Liver (tissue), 9 donors: ENCODE data around the gene ACBD3. TPM values are rescaled to one million over a fixed set of nuclear protein-coding genes. Genes with fewer than 3 reads are reported as not detected.
A peak's percentile ranks its signal among the peaks of the same experiment; 100 is the strongest.

Source experiments
- DNase-seq: peaks from one replicate; pipeline ENCODE4 v3.0.0-alpha.2; 2017; ENCODE audit warnings: low spot score
- H3K27ac ChIP-seq, 2 donors: one replicate each; pipeline ENCODE4 v1.7.0; 2013; ENCODE audit warnings: inconsistent platforms in 2 of 2, low read length in 2 of 2, control low read depth in 1 of 2, low read depth in 1 of 2, mild to moderate bottlenecking in 1 of 2
- H3K27me3 ChIP-seq, 4 donors: one replicate each; pipeline versions ENCODE4 v1.6.1 to v1.7.0; 2013; ENCODE audit warnings: low read length in 3 of 4, inconsistent platforms in 1 of 4, mild to moderate bottlenecking in 1 of 4, moderate library complexity in 1 of 4; ENCODE audit not compliant: control insufficient read depth in 4 of 4, insufficient read depth in 4 of 4
- H3K36me3 ChIP-seq, 4 donors: one replicate each; pipeline versions ENCODE4 v1.6.1 to v1.7.0; 2013; ENCODE audit warnings: low read length in 3 of 4, mild to moderate bottlenecking in 3 of 4, low read depth in 1 of 4, moderate library complexity in 1 of 4; ENCODE audit not compliant: control insufficient read depth in 4 of 4, insufficient read depth in 3 of 4
- H3K4me1 ChIP-seq, 4 donors: one replicate each; pipeline versions ENCODE4 v1.6.1 to v1.7.0; 2013; ENCODE audit warnings: low read length in 3 of 4, mild to moderate bottlenecking in 3 of 4, moderate library complexity in 1 of 4; ENCODE audit not compliant: control insufficient read depth in 4 of 4, insufficient read depth in 4 of 4
- H3K4me3 ChIP-seq, 3 donors: one replicate each; pipeline versions ENCODE4 v1.6.1 to v1.7.0; 2013; ENCODE audit warnings: low read length in 3 of 3, control low read depth in 1 of 3, low read depth in 1 of 3, mild to moderate bottlenecking in 1 of 3
- H3K9ac ChIP-seq, 2 donors: one replicate each; pipeline ENCODE4 v1.7.0; 2013; ENCODE audit warnings: low read length in 2 of 2, mild to moderate bottlenecking in 2 of 2, moderate library complexity in 2 of 2, control low read depth in 1 of 2, low read depth in 1 of 2
- H3K9me3 ChIP-seq, 4 donors: one replicate each; pipeline versions ENCODE4 v1.6.1 to v1.7.0; 2013; ENCODE audit warnings: low read length in 3 of 4; ENCODE audit not compliant: control insufficient read depth in 4 of 4
- ATF3 ChIP-seq: IDR thresholded peaks from 2 replicates; pipeline ENCODE4 v1.6.1; 2016; ENCODE audit warnings: antibody characterized with exemption
- CTCF ChIP-seq: fragments of 150-350 bp; IDR thresholded peaks from 2 replicates; pipeline ENCODE4 v1.5.1; 2017; ENCODE audit warnings: improper control_type of control experiment, low read depth, low read length; ENCODE audit not compliant: missing input control
- EGR1 ChIP-seq, 2 donors: IDR thresholded peaks; 2 replicates each; pipeline ENCODE4 v1.6.1; 2016 to 2018; ENCODE audit warnings: antibody characterized with exemption in 2 of 2, low read depth in 2 of 2
- FOXA1 ChIP-seq: IDR thresholded peaks from 2 replicates; pipeline ENCODE4 v1.6.1; 2016; ENCODE audit warnings: antibody characterized with exemption
- FOXA2 ChIP-seq: IDR thresholded peaks from 2 replicates; pipeline ENCODE4 v1.6.1; 2016; ENCODE audit warnings: antibody characterized with exemption
- GABPA ChIP-seq, 2 donors: IDR thresholded peaks in 1 of 2; conservative IDR thresholded peaks in 1 of 2; 2 replicates each; pipeline ENCODE4 v1.6.1; 2016; ENCODE audit warnings: antibody characterized with exemption in 2 of 2, mild to moderate bottlenecking in 1 of 2, moderate library complexity in 1 of 2
- HNF4A ChIP-seq, 2 donors: conservative IDR thresholded peaks; 2 replicates each; pipeline ENCODE4 v1.6.1; 2016; ENCODE audit warnings: antibody characterized with exemption in 2 of 2, mild to moderate bottlenecking in 2 of 2
- HNF4G ChIP-seq: IDR thresholded peaks from 2 replicates; pipeline ENCODE4 v1.6.1; 2016; ENCODE audit warnings: antibody characterized with exemption
- MAX ChIP-seq: IDR thresholded peaks from 2 replicates; pipeline ENCODE4 v1.6.1; 2016; ENCODE audit warnings: antibody characterized with exemption
- NR2F2 ChIP-seq: IDR thresholded peaks from 2 replicates; pipeline ENCODE4 v1.6.1; 2016; ENCODE audit warnings: antibody characterized with exemption
- RAD21 ChIP-seq, 2 donors: IDR thresholded peaks; 2 replicates each; pipeline ENCODE4 v1.6.1; 2016; ENCODE audit warnings: antibody characterized with exemption in 2 of 2, mild to moderate bottlenecking in 2 of 2
- REST ChIP-seq: IDR thresholded peaks from 2 replicates; pipeline ENCODE4 v1.6.1; 2016; ENCODE audit warnings: antibody characterized with exemption, mild to moderate bottlenecking
- RXRA ChIP-seq, 2 donors: IDR thresholded peaks; 2 replicates each; pipeline ENCODE4 v1.6.1; 2017 to 2018; ENCODE audit warnings: antibody characterized with exemption in 2 of 2, mild to moderate bottlenecking in 1 of 2
- SP1 ChIP-seq: IDR thresholded peaks from 2 replicates; pipeline ENCODE4 v1.6.1; 2018; ENCODE audit warnings: antibody characterized with exemption, mild to moderate bottlenecking
- YY1 ChIP-seq: IDR thresholded peaks from 2 replicates; pipeline ENCODE4 v1.6.1; 2016; ENCODE audit warnings: antibody characterized with exemption, mild to moderate bottlenecking
- WGBS: extraction: QIAGEN DNeasy Blood & Tissue Kit; methylation state at CpG from one replicate; pipeline ENCODE4 v1.1.7; 2013; 5-methylcytosine and 5-hydroxymethylcytosine counted together
- polyA plus RNA-seq, 2 donors: library from polyadenylated mRNA; stranded (reverse) in 1 of 2; unstranded in 1 of 2; fragments of 200-250 nt in 1 of 2; fragments of >200 nt in 1 of 2; fragmentation: Nextera tagmentation in 1 of 2; extraction: Ambion mirVana in 1 of 2; gene quantifications; one replicate each; pipeline versions ENCODE4 v1.2.1 to v1.2.3, GENCODE V29; 2013 to 2015
- total RNA-seq, 2 donors: library from RNA; depleted of rRNA; stranded (reverse); fragments of >200 nt; gene quantifications; one replicate each; pipeline ENCODE4 v1.2.3, GENCODE V29; 2014
- donor health status: healthy.
- donor health status: healthy.
- donor health status: healthy.
- donor health status: healthy.
- donor health status: healthy.

ACBD3 gene
- total and polyA plus RNA-seq, 4 donors: 9.0 to 26.9 (median 14.1) TPM

GRCh38 chr1:226123212-226123560, 63.4 kb downstream of the ACBD3 start:
- 84% methylated on average over 4 of the region's 4 CpGs for whole genome bisulfite sequencing
- H3K36me3 ChIP-seq: no peaks in the 10 kb centered on the region
- no peaks in the 10 kb centered on the region for H3K9me3 ChIP-seq
- H3K4me3 ChIP-seq: no peak overlapping the region
- H3K27me3 ChIP-seq: no peaks in the 10 kb centered on the region
- no peak overlapping the region for H3K9ac ChIP-seq
- H3K4me1 ChIP-seq: peaks cover 3 to 19% (median 9%) of the 10 kb centered on the region in 4 donors
- TF ChIP-seq FOXA1 (no peak), HNF4A (conservative IDR thresholded peaks at IDR 0.05) (no peak), FOXA2 (no peak), ATF3 (no peak), EGR1 (IDR thresholded peaks at IDR 0.05; ENCODE audit: low read depth in 2 of 2) (no peak), YY1 (no peak), NR2F2 (no peak), RXRA (IDR thresholded peaks at IDR 0.05) (no peak)
- no peak for DNase-seq
- H3K27ac ChIP-seq: no peak overlapping the region

GRCh38 chr1:226121587-226122400, 64.7 kb downstream of the ACBD3 start:
- H3K4me3 ChIP-seq: peak overlapping the region; percentile 43 to 68 (median 53)
- under 1% methylated on average over 104 of the region's 104 CpGs for WGBS
- H3K9ac ChIP-seq: peak overlapping the region in 1 of 2 donors; percentile 31
- peak overlapping the region in 1 of 2 donors; percentile 53 for H3K27ac ChIP-seq
- H3K36me3 ChIP-seq: no peaks in the 10 kb centered on the region
- H3K27me3 ChIP-seq: no peaks in the 10 kb centered on the region
- peaks cover 2 to 14% (median 7%) of the 10 kb centered on the region in 4 donors for H3K4me1 ChIP-seq
- DNase-seq: peak; percentile 82
- TF ChIP-seq MAX: no peak
- TF ChIP-seq YY1: no peak
- peak; percentile 79 for TF ChIP-seq CTCF
- no peak for TF ChIP-seq FOXA2
- TF ChIP-seq RAD21 (IDR thresholded peaks at IDR 0.05): peak; percentile 26 to 59
- no peaks in the 10 kb centered on the region for H3K9me3 ChIP-seq

- WGBS: 20% methylated on average over 37 of the region's 37 CpGs
- H3K36me3 ChIP-seq: no peaks in the 10 kb centered on the region
- no peak for TF ChIP-seq NR2F2
- no peak for TF ChIP-seq ATF3
- TF ChIP-seq SP1: no peak
- no peak for TF ChIP-seq HNF4A (conservative IDR thresholded peaks at IDR 0.05)
- TF ChIP-seq CTCF: no peak
- TF ChIP-seq GABPA (IDR thresholded peaks at IDR 0.05 in 1 of 2, conservative IDR thresholded peaks at IDR 0.05 in 1 of 2): no peak
- no peak for TF ChIP-seq MAX
- TF ChIP-seq EGR1 (IDR thresholded peaks at IDR 0.05; ENCODE audit: low read depth in 2 of 2): no peak
- no peak for TF ChIP-seq FOXA1
- no peak for TF ChIP-seq RXRA (IDR thresholded peaks at IDR 0.05)
- no peak for TF ChIP-seq HNF4G
- TF ChIP-seq FOXA2: no peak
- TF ChIP-seq REST: no peak
- peak overlapping the region in 1 of 3 donors; percentile 68 for H3K4me3 ChIP-seq
- H3K9me3 ChIP-seq: no peaks in the 10 kb centered on the region
- DNase-seq: no peak
- H3K4me1 ChIP-seq: peaks cover 2 to 14% (median 7%) of the 10 kb centered on the region in 4 donors
- H3K9ac ChIP-seq: no peak overlapping the region
- no peaks in the 10 kb centered on the region for H3K27me3 ChIP-seq
- no peak overlapping the region for H3K27ac ChIP-seq
Observed at GRCh38 chr1:226121049-226121586, 65.4 kb downstream of the ACBD3 start.
